ENCODE results near the gene KLHL29. TPM values are rescaled to one million over a fixed set of nuclear protein-coding genes. Genes with fewer than 3 reads are reported as not detected.

KLHL29 gene
- polyA plus RNA-seq, 1 of the 3 experiments (the other 2 are of a cell fraction), result 4.6 TPM

- CTCF ChIA-PET, result no interaction called here
- 53% methylated on average over 1 of the region's 1 CpG for WGBS (ENCODE audit: low lambda C conversion rate)
- no peak overlapping the region for H3K27ac ChIP-seq (ENCODE audit: low read depth in 2 of 2, low read length in 1 of 2)
- no peaks in the 10 kb centered on the region for H4K20me1 ChIP-seq (ENCODE audit: insufficient read depth)
- H3K4me2 ChIP-seq, result no peak overlapping the region
- H3K9me3 ChIP-seq, result no peaks in the 10 kb centered on the region
- no peaks in the 10 kb centered on the region for H3K9me2 ChIP-seq
- POLR2A ChIA-PET, result no interaction called here
- H3K9ac ChIP-seq, result no peak overlapping the region
- peaks cover 0 to 12% of the 10 kb centered on the region in 2 experiments; a peak in 1 of 4 replicates for H3K4me1 ChIP-seq (ENCODE audit: control insufficient read depth in 1 of 2, insufficient read depth in 2 of 2, low read depth in 1 of 2, low read length in 1 of 2)
- TF ChIP-seq MEF2A (IDR thresholded peaks at IDR 0.05; ENCODE audit: borderline replicate concordance, low read depth), result no peak
- TF ChIP-seq MXI1 (IDR thresholded peaks at IDR 0.05; ENCODE audit: low read depth, low read length), result no peak
- no peak for TF ChIP-seq SMC3 (IDR thresholded peaks at IDR 0.05; ENCODE audit: low read depth, low read length)
- TF ChIP-seq GATA2 (CRISPR knock-in tag; IDR thresholded peaks at IDR 0.05), result no peak
- no peak for TF ChIP-seq SIN3A (IDR thresholded peaks at IDR 0.05; ENCODE audit: borderline replicate concordance, low read depth, low read length)
- TF ChIP-seq POLR2AphosphoS5 (IDR thresholded peaks at IDR 0.05; ENCODE audit: low read depth, low read length), result no peak
- no peak for TF ChIP-seq MAX (IDR thresholded peaks at IDR 0.05; ENCODE audit: low read depth)
- no peak for TF ChIP-seq JUND (IDR thresholded peaks at IDR 0.05)
- TF ChIP-seq FOXM1 (IDR thresholded peaks at IDR 0.05; ENCODE audit: low read depth), result no peak
- no peak for TF ChIP-seq FOXJ3 (CRISPR knock-in tag; IDR thresholded peaks at IDR 0.05)
- no peak for TF ChIP-seq FOSL2 (IDR thresholded peaks at IDR 0.05; ENCODE audit: borderline replicate concordance, low read depth)
- TF ChIP-seq EZH2phosphoT487 (IDR thresholded peaks at IDR 0.05; ENCODE audit: borderline replicate concordance, low read depth), result no peak
- no peak for TF ChIP-seq ELF1 (IDR thresholded peaks at IDR 0.05)
- no peak for TF ChIP-seq USF1 (IDR thresholded peaks at IDR 0.05; ENCODE audit: borderline replicate concordance, low read depth)
- no peak for TF ChIP-seq USF2 (IDR thresholded peaks at IDR 0.05; ENCODE audit: borderline replicate concordance, low read depth, low read length)
- TF ChIP-seq PBX3 (IDR thresholded peaks at IDR 0.05), result no peak
- TF ChIP-seq ZBTB33 (IDR thresholded peaks at IDR 0.05; ENCODE audit: borderline replicate concordance, low read depth), result no peak
- H3F3A ChIP-seq (replicated peaks; ENCODE audit: insufficient read depth), result no peaks in the 10 kb centered on the region
- H3K79me2 ChIP-seq (ENCODE audit: insufficient read depth), result no peaks in the 10 kb centered on the region
- DNase-seq, result no peak
- H3K4me3 ChIP-seq (ENCODE audit: low read depth in 2 of 2, low read length in 1 of 2), result no peak overlapping the region
- H2AFZ ChIP-seq (ENCODE audit: low read depth), result no peak overlapping the region
- H3K36me3 ChIP-seq (replicated peaks in 1 of 2; ENCODE audit: control insufficient read depth in 1 of 2, insufficient read depth in 2 of 2, low read length in 1 of 2), result no peaks in the 10 kb centered on the region
- H3K27me3 ChIP-seq (ENCODE audit: insufficient read depth), result no peaks in the 10 kb centered on the region
Measured at GRCh38 chr2:23679044-23679443, 294.1 kb downstream of the KLHL29 start.

Measured in SK-N-SH (cell line).